Measurements from ENCODE around the gene ADCK2.
"Not testable (repeated sequence)": the region's sequence is repeated elsewhere in the genome, so short reads cannot be mapped to it uniquely, and the experiment has no call there.

Gene ADCK2

DNA sequence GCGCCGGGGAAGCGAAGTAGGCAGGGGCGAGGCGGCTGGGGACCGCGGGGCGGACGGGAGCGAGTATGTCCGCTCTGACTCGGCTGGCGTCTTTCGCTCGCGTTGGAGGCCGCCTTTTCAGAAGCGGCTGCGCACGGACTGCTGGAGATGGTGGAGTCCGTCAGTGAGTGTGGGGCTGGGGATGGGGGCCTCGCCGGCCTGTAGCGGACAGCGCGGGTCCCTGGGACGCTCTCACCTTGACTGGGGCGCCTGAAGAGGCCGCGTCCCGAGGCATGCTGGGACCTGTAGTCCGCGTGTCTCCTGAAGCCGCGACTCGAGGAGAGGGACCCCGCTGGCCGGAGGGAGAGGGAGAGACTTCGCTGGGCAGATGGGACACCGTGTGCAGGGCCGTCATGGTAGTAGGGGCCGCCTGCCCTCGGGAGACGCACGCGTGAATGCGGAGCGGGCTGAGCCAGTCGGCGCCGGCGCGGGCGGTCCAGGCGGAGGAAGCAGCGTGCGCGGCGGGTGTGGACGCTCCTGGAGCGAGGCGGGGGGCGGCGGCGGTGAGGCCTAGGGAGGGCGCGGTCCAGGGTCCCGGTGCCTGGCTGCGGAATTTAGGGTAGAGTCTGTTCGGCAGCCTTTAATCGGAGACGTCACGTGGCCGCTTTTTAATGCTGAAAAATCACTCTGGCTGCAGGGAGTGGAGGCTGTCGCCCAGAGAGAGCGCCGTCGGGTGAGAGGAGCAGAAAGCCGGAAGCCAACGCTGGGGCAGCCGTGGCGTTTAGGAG lies 24.1 kb downstream of the ADCK2 start, which contains the start of gene NDUFB2:
Gene NDUFB2, plus strand, starts transcription at position 29 of the 767 bp plus-strand sequence. Its CDS starts 37 bp downstream, at position 66.
- DNase-seq: peak; percentile 73 to 80

DNA sequence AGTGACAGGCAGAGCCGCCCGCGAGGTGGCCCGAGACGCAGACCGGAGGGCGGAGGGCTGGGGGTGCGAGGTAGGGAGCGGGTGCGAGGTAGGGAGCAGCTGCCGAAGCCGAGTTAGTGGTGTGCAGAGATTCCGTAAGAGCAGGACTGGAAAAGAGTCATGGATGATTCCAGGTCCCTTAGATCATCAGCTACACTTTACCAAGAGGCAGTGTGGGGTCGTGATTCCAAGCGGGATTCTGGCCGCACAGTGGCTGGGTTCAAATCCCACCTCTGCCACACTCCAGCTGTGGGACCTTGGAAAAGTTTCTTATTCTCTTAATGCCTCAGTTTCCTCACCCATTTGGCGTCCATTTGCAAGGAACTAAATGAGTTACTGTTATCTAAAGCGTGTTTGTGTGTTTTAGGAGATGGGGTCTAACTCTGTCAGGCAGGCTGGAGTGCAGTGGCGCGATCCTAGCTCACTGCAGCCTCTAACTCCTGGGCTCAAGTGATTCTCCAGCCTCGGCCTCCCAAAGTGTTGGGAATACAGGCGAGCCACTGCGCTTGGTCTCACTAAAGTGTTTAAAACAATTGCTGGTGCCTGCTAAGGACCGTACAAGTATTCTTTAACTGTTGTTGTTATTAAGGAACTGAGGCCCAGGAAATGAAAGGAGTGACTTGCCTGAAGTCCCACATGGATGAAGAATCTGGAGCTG lies 24.9 kb downstream of the ADCK2 start:
- no peak for DNase-seq

DNA sequence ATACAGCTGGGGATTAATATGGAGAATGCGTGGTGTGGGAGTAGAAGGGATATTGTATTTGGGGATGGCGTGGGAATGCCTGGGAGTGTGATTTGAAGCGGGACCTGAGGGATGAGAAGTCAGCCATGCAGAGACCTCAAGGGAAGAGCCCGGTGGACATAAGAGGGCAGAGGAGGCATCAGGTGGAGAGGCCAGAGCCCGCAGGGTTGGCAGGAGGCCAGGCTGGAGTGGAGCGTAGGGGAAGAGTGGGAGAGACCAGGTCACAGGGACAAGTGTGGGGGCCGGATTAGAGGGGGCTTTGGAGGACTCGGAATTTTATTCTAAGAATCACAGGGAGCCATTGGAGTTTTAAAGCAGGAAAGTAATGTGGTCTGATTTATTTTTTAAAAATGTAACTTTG lies 25.7 kb downstream of the ADCK2 start:
- no peak for DNase-seq

DNA sequence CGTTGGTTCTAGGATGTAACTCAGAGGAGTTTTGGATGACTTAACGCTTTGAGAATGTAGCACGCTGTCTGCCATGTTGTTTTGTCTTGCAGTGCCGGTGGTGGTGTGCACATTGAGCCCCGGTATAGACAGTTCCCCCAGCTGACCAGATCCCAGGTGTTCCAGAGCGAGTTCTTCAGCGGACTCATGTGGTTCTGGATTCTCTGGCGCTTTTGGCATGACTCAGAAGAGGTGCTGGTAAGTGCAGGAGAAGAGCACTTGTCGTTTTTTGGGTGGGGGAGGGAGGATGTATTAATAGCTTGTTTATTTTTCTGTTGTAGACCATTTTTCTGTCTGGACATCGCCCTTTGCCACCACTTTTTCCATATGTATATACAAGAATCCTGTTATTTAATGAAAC lies 30.0 kb downstream of the ADCK2 start:
- DNase-seq: no peak

DNA sequence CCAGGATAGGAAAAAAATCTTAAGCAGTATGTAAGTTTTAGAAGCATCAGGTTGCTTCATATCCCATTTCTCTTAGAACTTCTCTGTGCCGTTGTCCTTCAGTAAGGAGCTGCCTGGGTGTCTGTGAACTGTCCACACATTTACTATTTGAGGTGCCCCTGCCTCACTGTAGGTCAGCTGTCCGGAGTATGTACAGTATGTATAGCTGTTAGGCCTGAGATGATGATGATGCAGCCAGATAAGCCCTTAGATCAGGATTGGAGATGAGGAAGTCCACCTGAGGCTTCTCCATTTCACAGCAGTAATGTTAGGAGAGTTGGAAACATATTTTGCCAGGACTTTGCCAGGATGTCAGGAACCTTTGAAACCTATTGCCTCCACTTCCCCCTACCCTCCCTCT lies 31.5 kb downstream of the ADCK2 start:
- DNase-seq: no peak

DNA sequence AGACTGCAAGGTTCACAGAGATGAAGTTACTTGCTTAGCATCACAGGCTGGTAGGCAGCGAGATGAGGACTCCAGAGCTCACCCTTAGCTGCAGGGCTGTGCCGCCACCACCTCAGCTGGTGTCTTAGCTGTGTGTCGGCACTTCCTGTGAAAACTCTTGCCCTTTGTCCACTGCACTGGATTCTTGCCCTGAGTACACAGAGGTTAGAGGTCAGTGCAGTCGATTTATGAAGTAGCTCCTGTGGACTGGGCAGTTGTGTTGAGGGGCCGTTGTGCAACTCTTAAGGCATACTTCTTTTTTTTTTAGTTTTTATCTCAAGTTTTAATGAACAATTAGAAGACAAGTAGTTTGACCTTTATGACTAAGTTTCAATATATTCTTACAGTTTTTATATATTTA lies 34.4 kb downstream of the ADCK2 start:
- DNase-seq: no peak

DNA sequence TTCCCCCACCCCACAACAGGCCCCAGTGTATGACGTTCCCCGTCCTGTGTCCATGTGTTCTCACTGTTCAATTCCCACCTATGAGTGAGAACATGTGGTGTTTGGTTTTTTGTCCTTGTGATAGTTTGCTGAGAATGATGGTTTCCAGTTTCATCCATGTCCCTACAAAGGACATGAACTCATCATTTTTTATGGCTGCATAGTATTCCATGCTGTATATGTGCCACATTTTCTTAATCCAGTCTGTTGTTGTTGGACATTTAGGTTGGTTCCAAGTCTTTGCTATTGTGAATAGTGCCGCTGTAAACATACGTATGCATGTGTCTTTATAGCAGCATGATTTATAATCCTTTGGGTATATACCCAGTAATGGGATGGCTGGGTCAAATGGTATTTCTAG lies 36.0 kb downstream of the ADCK2 start:
- DNase-seq: not testable (repeated sequence)

DNA sequence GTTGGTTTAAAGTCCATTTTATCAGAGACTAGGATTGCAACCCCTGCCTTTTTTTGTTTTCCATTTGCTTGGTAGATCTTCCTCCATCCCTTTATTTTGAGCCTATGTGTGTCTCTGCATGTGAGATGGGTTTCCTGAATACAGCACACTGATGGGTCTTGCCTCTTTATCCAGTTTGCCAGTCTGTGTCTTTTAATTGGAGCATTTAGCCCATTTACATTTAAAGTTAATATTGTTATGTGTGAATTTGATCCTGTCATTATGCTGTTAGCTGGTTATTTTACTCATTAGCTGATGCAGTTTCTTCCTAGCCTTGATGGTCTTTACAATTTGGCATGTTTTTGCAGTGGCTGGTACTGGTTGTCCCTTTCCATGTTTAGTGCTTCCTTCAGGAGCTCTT lies 39.6 kb downstream of the ADCK2 start:
- DNase-seq: not testable (repeated sequence)

DNA sequence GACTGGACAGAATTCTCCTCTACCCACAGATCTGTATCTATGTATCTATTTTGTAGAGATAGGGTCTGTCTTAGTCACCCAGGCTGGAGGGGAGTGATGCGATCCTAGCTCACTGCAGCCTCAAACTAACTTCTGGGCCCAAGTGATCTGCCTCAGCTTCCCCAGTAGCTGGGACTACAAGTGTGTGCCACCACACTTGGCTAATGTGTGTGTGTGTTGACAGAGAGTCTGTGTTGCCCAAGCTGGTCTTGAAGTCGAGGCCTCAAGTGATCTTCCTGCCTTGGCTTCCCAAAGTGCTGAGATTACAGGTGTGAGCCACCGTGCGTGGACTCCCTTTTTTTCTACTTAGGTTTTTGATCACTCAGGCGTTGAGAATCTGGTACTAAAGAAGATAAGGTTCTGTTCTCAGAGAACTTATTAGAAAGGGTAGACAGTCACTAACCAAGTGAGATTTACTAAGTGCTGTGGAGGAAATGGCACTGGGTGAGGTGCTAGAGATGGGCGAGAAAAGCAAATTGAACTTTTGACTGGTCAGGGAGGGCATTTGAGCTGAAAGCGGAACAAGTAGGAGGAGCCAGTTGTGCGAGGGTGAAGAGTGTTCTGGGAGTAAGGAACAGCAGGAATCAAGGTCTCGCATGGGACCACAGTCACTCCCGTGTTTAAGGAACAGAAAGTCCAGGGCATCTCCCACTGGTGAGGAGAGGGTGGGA lies 41.7 kb downstream of the ADCK2 start:
- no peak for DNase-seq

DNA sequence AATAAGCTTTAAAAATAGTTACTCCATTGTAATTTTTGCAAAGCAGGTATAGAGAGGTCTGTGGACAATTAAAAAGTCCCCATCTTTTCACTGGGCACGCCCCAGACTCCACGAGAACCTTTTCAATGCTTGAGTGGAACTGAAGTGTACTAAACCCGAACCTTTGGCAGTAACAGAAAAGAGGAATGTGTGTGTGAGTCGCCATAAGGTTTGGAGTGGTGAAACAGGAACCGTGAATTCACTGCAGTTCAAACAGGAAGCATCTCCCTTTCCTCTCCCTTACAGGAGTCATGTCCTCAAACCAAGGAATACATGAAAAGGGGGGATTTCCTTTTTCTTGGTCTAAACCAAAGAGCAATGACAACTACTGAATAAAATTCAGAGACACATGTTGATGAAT lies 47.0 kb downstream of the ADCK2 start:
- peak; percentile 52 to 75 for DNase-seq

DNA sequence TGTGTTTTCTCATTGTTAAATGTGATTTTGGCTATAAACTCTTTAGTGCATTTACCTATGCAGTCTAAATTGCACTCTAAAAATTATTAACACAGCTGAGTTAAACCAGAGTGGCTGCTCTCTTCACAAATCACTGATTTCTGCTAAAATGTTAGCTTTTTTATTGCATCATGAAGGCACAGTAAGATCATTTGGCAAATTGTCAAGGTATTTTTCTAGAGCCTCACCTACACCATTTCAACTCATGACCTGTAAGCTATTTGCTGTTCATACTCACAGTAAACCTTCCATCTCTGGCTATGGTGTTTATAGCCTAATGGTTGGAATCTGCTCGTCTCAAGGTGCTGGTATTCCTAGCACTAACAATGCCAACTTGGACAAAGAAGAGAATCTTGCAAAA lies 49.5 kb downstream of the ADCK2 start:
- no peak for DNase-seq

DNA sequence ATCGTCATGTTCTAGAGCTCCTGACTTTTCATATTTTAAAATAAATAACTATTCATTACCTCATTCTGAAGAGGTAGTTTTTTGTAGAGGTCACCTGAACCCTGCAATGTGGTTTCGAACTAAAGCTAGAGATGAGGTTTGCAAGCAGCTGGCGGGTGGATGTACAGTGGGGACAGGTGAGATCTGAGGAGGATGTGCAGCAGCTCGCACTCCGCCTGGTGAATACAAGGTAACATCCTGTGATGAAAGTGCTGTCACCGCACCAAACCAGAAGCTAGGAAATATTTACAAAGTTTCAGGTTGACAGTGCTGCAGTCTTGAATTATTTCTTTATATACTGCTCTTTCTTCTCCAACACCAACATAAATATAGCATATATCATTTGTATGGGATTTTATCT lies 50.3 kb downstream of the ADCK2 start:
- DNase-seq: no peak

DNA sequence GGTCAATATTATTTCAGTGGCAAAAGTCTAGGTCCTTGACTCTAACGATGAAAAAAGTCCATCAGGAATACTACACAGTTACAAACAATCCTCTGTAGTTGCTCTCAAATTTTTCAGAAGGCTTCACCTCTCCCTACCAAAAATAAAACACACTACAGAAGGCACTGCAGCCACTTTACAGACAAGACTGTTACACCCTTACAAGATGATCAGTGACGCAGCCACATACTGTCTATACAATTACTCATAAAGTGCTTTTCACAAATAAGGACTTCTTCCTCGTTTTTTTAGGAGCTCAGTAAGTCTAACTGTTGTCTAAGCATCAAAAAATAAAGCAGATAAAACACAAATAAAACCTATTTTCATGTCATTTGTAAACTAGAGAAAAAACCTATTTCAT lies 50.8 kb downstream of the ADCK2 start:
- DNase-seq: no peak

DNA sequence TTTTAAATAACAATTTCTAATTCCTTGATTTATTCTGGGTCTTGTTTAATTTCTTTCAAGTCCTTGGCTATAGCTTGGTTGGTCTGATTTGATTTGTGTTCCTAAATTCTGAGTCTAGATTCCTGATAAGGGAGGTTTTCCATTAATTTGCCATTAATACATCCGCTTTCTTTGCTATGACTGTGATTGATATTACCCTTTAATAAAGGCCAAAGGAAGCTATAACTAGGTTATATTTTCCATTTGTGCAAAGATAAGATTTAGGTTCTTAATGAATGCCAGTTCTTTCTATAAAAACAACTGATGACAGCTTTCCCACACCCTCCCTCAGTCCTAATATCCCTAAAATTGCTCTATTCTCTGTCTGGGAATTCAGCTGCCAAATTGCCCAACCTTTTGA lies 52.0 kb downstream of the ADCK2 start:
- DNase-seq: no peak

DNA sequence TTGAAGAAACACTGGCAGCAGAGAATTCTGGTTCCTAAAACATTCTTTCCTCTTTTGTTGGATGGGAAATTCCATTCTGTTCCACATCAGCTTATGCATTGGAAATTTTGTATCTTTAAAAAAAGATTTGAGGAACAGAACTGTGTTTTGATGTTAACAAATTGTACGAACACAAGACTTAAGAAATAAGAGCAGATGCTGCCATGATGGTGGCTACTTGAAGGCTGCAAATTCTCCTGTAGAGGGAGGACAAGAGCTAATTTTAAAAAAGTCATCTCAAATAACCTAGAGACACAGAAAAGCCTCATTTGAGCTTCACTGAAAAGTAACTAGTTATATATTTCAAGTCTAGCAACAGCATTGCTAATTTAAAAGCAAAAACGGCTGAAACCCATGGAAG lies 53.5 kb downstream of the ADCK2 start:
- peak; percentile 54 to 72 for DNase-seq

DNA sequence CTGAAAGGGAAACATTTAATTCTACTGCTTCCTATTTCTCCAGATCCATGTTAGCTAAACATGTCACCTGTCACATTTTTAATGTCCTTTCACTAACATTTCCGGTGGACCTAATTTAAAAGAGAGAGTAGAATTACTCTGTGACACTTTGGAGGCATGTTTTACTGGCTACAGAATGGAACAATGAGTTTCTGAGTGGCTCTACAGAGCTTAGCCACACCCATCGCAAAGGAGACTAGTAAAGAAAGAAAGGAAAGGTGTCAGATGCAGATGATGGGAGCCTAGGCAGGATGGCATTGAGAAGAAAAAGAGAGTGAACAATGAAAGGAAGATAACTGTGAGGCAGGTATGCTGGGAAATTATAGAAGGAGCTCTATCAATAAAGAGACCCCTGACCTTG lies 59.7 kb downstream of the ADCK2 start:
- DNase-seq: no peak

DNA sequence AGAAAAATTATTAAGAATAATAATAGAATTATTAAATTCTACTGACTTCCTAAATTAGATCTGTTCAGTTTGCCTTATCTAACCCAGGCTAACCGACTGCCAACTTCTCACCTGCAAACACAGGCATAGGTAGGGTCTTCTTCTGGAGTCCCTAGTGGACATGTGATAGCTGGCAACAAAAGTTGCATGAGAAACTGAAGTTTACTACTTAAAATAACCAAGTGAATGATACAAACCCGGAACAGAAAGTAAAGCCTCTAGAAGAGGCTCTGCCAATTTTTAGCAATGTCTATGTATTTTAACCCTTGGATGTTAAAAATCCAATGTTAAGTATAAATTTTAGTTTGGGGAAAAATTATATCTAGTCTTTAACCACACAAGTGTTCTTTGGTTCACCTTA lies 61.4 kb downstream of the ADCK2 start:
- DNase-seq: no peak

DNA sequence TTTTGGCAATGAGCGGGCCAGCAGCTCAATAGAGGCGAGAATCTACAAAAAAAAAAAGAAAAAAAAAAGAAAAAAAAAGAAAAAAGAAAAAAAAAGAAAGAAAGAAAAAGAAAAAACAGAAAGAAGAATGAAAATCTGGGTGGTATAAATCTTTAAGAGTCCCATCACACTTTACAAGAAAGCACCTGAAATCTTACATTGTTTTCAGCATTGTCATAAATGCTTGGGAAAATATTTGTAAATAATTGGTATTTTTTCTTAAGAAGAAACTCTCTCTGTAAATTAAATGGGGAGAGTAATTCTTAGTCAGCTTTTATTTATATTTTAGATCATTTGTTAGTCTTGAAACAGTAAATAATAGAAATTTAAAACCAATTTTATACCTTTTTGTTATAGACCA lies 62.0 kb downstream of the ADCK2 start:
- DNase-seq: no peak

DNA sequence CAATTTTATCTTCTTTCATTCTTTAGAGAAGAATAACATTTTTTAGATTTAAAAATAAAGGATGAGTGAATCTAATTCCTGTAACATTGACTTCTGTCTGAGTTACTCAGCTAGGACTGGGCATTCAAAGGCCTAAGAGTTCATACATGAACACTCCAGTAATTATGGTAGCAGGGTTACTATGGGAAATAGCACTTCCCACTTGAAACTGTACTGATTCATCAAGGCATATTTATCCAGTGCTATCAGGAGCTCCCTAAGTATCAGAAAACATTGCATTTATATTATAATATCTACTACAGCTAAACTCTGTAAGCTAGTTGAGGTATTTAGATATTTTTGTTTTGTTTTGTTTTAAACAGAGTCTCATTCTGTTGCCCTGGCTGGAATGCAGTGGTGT lies 65.5 kb downstream of the ADCK2 start:
- no peak for DNase-seq

DNA sequence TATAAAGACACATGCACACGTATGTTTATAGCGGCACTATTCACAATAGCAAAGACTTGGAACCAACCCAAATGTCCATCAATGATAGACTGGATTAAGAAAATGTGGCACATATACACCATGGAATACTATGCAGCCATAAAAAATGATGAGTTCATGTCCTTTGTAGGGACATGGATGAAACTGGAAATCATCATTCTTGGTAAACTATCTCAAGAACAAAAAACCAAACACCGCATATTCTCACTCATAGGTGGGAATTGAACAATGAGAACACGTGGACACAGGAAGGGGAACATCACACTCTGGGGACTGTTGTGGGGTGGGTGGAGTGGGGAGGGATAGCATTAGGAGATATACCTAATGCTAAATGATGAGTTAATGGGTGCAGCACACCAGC lies 70.5 kb downstream of the ADCK2 start:
- not testable (repeated sequence) for DNase-seq

DNA sequence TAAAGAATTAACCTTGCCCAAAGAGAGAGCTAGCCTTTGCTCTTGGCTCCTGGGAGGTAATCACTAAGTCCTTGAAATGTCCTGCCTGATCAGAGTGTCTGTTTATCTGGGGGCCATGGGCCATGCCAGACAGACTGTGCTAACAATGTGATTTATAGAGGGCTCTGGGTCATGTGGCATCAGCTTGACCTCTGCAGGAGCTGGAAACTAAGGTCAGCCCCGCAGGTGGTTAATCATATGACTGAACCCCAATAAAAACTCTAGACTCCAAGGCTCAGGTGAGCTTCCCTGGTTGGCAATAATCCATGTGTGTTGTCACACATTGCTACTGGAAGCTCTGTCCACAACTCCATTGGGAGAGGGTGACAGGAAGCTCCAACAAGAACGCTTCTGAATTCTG lies 71.3 kb downstream of the ADCK2 start:
- no peak for DNase-seq
